Skin of body (tissue), 2 donors: Measurements from ENCODE around the gene ZNF77. TPM values are rescaled to one million over a fixed set of nuclear protein-coding genes. Genes with fewer than 3 reads are reported as not detected.
A peak's percentile ranks its signal among the peaks of the same experiment; 100 is the strongest.
"Not testable (repeated sequence)": the region's sequence is repeated elsewhere in the genome, so short reads cannot be mapped to it uniquely, and the experiment has no call there.

Experiments used
- DNase-seq: peaks from one replicate; lab custom pipeline; 2025; lab: John Stamatoyannopoulos, UW
- total RNA-seq: library from RNA; depleted of rRNA; stranded (reverse); fragments of >200 nt; gene quantifications from one replicate; pipeline ENCODE4 v1.2.3, GENCODE V29; 2014

The ZNF77 gene
- total RNA-seq, 1 donor from 2014 or later: 5.0 TPM

DNA sequence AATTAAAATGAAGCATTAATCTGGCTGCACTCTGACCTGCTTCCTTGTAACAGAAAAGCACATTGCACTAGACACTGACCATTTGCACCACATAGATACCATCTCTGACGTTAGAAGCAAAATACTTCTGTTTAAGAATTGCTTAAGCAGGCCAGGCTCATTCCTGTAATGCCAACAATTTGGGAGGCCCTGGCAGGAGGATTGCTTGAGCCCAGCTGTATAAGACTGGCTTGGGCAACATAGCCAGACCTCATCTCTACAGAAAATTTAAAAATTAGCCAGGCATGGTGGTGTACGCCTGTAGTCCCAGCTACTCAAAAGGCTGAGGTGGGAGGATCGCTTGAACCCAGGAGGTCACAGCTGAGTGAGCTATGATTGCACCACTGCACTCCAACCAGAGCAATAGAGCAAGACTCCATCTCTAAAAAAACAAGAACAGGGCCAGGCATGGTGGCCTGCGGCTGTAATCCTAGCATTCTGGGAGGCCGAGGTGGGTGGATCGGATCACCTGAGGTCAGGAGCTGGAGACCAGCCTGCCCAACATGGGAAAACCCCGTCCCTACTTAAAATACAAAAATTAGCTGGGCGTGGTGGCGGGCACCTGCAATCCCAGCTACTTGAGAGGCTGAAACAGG, 25.5 kb upstream of the ZNF77 start:
- DNase-seq: no peak

DNA sequence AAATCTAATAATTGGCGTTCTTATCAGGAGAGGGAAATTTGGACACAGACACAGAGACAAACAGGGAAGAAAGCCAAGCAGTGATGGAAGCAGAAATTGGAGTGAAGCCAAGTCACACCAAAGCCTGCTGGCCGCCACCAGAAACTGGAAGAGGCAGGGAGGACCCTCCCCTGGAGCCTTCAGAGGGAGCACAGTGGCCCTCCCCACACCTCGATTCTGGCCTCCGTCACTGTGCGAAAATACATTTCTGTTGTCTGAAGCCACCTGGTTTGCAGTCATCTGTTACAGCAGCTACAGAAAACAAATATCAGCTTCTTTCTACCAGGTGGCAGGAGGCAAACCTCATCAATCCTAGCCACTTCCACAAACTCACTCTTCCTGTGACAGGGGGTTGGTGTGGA, 24.3 kb upstream of the ZNF77 start:
- DNase-seq: peak; percentile 70

DNA sequence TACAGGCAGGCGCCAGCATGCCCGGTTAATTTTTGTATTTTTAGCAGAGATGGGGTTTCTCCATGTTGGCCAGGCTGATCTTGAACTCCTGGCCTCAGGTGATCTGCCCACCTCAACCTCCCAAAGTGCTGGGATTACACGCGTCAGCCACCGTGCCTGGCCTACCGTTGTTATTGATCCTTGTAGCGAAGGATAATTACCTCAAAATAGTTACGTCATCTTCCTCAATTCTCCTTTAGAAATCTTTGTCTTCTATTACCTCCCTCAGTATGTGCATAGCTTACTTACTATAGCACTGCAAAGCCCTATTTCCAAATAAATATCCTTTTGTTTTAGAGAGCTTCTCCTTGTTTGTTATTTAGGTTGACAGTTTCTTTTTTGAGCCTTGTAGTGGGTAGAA, 23.2 kb upstream of the ZNF77 start:
- no peak for DNase-seq

DNA sequence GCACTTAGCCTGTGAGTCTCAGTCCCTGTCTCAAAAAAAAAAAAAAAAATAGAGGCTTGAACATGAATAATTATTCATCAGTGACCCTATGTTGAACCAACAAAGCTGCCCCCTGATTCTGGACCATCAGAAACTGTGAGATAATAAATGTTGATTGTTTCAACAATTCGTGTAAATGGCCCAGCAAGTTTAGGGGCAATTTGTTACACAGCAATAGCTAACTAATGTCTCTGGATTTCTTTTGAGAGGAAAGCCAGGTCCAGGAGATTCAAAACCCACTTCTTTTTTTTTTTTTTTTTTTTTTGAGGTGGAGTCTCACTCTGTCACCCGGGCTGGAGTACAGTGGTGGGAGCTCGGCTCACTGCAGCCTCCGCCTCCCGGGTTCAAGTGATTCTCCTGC, 20.1 kb upstream of the ZNF77 start:
- no peak for DNase-seq

DNA sequence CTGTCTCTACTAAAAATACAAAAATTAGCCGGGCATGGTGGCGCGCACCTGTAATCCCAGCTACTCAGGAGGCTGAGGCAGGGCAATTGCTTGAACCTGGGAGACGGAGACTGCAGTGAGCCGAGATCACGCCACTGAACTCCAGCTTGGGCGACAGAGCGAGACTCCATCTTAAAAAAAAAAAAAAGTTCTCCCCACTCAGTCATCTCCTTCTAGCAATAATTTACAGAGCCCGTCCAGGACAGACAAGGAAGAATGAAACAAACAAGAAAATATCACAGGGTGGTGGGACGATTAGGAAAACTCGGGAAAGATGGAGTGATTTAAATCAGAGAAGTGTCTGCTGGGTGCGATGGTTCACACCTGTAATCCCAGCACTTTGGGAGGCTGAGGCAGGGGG, 18.9 kb upstream of the ZNF77 start:
- DNase-seq: not testable (repeated sequence)

DNA sequence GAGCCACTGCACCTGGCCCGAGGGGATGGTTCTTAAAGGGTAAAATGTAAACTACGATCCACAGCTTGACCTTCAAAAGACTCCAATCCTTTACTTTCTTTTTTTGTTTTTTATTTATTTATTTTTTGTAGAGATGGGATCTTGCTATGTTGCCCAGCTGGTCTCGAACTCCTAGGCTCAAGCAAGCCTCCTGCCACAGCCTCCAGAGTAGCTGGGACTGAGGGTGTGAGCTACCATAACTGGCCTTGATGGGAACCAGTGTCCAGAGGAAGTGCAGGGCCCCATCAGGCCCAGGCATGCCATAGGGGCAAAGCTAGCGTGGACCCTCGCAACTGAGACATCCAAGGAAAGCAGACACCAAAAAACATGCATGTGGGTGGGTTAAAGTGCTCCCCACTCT, 18.4 kb upstream of the ZNF77 start:
- no peak for DNase-seq

DNA sequence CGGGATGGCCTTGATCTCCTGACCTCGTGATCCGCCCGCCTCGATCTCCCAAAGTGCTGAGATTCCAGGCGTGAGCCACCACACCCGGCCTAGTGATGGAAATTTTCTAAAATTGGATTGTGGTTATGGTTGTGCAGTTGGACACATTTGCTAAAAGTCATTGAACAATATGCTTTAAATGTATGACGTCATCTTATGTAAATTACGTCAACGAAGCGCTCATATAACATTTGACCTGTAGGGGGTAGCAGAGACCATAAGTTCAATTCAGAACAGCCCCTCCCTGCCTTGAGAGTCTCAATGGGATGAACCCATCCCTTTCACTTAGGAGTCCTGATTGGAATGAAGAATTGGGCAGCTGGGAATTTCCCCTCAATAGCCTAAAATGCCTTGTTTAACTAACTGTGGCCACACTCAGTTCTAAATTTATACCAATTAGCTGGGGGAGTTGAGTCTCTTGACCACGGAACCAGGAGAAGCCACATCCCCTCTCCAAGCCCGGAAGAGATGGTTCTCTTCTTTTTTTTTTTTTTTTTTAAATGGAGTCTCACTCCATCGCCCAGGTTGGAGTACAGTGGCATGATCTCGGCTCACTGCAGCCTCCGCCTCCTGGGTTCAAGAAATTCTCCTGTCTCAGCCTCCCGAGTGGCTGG, 17.4 kb upstream of the ZNF77 start:
- DNase-seq: peak; percentile 85

DNA sequence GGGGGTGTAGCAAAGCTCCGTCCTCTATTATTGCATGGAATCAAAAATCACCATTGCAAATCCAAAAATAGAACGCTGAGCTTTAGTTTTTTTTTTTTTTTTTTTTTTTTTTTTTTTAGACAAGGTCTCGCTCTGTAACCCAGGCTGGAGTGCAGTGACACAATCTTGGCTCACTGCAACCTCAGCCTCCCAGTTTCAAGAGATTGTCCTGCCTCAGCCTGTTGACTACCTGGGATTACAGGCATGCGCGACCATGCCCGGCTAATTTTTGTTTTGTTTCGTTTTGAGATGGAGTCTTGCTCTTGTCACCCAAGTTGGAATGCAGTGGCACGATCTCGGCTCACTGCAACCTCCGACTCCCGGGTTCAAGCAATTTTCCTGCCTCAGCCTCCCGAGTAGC, 15.3 kb upstream of the ZNF77 start:
- DNase-seq: no peak

DNA sequence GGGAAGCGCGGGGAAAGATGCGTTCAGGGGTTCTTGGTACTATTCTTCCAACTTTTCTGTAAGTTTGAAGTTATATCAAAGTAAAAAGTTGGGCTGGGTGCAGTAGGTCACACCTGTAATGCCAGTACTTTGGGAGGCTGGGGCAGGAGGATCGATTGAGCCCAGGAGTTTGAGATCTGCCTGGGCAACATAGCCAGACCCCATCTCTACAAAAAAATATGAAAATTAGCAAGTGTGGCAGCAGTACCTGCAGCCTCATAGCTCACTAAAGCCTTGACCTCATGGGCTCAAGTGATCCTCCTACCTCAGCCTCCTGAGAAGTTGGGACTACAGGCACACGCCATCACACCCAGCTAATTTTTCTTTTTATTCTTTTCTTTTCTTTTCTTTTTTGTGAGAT, 12.4 kb upstream of the ZNF77 start:
- DNase-seq: no peak

DNA sequence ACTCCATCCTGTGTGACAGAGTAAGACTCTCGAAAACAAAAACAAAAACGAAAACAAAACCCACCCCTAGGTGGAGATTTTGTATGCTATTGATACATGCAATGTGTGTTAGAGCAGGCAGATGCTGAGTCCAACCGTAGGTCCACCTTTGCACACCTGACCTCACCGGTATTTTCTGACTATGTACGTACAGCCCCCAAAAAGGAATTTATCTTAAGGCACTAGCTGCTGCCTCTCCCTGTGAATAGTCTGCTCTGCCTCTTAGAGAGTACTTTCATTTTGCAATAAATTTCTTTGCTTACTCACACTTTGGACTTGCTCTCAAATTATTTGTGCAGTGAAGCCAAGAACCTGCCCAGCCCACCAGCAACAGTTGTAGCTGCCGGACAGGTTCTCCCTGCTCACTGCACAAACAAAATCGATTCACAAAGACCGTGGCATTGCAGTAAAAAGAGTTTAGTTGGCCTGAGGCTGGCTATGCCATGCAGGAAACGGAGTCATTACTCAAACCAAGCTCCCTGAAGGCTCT, 8.2 kb upstream of the ZNF77 start:
- DNase-seq: no peak

DNA sequence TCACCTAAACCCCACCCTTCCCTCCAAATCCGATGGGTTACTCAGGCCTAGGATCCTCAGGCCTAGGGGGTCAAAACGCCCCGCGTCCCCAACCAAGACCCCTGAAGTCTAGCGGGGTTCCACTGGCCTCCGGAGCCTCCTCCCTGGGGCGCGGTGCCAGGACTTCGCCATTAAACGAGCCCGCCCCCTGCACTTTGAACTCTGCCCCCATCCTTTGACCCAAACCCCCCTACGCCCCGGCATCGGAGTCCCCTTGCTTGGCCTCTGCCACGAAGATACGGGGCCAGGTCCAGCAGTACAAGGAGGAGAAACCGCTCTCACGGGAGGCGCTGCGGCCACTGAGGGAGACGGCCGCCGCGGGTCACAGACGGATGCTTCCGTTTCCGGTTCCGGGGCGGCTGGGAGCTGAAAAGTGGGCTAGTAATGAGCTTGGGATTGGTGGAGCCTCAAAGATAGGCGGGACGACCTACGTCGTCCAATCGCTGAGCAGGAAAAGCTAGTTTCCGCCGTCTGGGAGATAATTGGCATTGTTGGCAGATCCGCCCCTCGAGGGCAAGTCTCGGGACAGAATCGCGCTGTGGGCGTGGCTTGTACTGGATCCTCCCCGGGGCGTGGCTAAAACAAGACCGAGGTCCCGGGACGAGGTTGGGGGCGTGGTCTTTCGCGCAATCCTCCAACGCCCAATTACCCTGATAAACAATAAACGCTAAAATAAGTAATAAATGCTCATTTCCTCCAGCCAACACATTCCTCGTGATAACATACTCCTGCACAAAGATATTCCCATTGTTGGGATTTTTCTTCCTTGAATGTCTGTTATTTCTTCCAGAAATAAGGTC, 5.7 kb upstream of the ZNF77 start:
- DNase-seq: peak; percentile 100

DNA sequence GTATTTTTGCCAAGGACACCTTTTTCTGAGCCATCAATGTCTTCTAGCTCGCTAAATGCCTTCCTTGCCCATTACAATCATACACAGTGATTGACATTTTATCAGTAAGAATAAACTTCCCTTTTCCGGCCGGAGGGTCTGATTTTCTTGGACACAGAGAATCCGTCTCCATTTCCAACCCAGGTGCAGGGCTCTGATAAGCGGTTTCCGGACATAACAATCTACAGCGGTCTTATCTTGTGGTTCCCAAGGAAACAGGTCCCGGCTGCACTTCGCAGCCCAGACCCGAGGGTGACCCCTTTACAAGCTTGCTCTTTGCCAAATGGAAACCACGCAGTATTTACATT, 5.1 kb upstream of the ZNF77 start:
- no peak for DNase-seq

DNA sequence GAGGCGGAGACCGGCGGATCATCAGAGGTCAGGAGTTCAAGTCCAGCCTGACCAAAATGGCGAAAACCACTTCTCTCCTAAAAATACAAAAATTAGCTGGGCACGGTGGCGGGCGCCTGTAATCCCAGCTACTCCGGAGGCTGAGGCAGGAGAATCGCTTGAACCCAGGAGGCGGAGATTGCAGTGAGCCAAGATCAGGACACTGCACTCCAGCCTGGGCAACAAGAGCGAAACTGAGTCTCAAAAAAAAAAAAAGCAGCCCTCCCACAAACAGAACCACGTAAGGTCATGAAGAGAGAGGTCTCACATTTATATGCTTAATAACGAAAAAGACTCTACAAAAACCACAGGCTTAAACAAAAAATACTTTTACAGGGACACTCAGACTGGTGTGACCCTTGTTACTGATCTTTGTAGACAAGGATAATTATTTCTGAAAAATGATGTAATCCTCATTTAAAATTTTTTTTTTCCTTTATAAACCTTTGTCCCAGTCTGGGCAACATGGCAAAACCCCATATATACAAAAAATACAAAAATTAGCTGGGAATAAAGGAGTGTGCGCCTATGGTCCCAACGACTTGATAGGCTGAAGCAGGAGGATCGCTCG, 909 bp upstream of the ZNF77 start:
- no peak for DNase-seq

DNA sequence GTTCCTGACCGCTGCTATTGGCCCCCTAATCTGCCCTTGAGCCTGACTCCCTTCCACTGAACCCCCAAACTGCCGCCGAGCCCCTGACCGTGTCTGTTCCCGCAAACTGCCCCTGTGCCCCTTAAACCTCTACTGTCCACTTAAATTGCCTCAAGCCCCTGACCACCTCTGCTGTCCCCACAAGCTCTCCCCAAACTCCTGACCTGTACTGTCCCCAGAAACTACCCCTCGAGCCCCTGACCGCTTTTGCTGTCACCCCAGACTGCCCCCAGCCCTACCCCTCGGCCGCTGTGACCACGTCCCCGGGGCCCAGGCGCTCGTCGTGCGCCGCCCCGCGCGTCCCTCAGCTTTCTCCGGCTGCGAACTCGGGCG, 382 bp downstream of the ZNF77 start:
- DNase-seq: no peak

DNA sequence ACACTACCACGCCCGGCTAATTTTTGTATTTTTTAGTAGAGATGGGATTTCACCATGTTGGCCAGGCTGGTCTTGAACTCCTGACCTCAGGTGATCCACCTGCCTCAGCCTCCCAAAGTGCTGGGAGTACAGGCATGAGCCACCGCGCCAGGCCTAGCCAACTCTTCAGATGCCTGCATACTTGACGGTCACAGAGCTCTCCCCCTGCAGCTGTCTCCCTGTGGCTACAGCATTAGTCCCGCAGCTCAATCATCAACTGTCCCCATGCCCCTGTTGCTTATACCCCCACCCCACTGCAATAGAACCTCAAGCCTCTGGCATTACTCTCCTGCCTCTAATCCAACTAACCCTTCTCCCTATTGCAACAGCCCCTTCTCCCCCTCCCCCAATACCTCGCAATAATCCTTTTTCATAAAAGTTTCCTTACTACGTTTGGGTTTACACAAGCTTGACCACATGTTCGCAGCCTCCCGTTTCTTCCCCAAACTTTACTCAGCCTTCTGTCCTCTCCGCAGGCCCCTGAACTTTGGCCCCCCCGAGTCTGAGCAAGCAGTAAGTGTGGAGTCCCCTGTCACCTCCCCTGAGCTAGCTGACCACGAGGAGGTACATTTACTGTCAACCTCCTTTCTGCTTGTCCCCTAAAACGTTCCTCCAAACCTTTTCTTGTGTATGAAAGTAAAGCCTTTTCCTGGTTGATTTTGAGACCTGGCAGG, 1.7 kb downstream of the ZNF77 start:
- DNase-seq: no peak

DNA sequence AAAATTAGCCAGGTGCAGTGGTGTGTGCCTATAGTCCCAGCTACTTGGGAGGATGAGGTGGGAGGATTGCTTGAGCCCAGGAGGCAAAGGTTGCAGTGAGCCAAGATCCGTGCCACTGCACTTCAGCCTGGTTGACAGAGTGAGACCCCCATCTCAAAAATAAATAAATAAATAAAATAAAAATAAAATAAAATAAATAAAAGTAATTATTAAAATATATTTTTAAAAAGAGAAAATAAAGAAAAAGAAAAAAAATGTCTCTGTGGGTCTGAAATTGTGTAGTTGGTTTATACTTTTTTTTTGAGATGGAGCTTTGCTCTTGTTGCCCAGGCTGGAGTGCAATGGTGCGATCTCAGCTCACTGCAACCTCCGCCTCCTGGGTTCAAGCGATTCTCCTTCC, 8.9 kb downstream of the ZNF77 start:
- DNase-seq: not testable (repeated sequence)

DNA sequence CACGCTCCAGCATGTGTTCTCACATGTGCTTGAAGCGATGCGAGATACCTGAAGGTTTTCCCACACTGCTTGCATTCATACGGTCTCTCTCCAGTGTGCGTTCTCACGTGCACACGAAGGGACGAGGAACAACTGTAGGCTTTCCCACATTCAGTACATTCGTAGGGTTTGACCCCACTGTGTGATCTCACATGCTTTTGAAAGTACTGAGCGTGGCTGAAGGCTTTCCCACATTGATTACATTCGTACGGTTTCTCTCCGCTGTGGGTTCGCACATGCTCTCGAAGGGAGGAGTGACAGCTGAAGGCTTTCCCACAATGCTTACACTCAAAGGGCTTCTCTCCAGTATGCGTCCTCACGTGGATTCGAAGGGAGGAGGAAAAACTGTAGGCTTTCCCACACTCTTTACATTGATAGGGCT, 11.3 kb downstream of the ZNF77 start:
- no peak for DNase-seq

DNA sequence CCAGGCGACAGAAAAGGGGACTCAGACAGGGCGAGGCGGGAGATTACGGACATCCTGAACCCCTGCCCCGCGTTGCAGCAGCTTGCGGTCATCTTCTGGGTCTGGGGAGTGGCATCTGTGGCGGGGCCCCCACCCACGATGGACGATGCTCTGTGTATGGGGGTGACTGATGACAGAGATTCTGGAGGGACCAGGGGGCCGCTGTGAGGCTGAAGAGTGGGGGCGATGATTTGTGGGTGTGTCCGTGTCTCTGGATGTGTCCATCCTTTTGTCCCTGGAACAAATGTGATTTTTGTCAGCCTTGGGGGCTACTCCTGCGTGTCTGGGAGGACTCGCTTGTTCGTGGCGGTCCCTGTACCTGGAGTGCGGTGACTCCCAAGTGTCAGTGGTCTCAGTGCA, 17.7 kb downstream of the ZNF77 start:
- DNase-seq: no peak

DNA sequence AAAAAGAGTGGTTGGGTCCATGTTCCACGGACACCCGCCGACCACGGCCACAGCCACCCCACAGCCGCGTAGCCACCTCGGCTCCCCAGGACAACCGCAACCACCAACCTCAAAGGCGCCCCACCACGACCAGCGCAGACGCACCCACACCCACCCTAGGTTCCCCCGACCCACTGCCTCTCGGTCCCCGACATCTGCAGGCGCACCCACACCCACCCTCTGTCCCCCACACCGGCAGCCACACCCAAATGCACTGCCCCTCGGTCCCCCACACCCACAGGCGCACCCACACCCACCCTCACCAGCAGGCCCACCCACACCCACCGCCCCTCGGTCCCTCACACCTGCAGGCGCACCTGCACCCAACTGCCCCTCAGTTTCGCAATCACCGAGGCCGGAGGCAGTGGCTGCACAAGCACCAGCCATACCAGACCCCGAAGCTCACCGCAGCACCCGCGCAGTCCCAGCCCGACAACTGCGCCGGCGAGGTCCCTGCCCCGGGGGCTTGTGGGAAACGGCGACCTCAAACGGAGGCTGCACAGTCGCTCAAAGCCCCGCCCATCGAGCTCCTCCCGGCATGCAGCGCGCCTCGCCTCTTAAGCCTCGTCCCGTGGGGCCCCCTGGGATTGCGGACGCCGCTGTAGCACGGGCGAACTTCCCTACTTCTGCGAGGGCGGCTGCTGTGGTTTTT, 18.3 kb downstream of the ZNF77 start:
- no peak for DNase-seq

DNA sequence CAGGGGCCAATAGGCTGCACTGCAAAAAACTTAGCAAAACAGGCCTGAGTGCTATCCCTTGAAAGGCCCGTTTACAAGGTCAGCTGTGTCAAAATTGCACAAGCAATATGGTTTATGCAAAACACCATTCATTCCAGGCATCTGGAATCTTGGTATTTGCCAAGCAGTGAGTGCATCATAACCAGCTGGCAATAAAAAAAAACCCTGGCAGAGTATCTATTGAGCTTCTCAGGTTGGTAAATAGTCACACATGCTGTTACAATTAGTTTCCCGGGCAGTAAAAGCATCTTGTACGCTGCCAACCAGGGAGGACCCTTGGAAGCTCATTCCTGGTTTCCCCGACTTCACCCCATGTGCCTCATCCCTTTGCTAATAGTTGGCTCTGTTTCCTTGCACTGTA, 21.3 kb downstream of the ZNF77 start:
- peak; percentile 18 for DNase-seq

DNA sequence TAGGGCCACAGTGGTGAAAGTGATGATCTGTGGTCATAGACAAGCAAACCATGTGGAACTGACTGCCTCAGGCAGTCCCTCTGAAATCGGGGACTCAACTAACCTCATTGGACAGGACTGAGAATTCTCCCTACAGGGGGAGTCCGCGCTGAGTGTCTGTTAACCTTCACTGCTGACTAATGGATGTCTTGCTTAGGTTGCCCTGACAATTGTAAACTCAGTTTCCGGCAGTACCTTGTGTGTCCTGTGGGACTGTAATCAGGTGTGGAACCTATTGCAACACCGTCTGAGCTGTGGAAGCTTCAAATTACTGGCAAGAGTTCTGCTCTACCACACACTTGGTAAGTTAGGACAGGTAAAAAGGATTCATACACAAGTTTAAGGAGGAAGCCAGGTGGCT, 21.8 kb downstream of the ZNF77 start:
- no peak for DNase-seq
